Left lung (tissue), 10 donors: ENCODE data around the gene SCPEP1. TPM values are rescaled to one million over a fixed set of nuclear protein-coding genes. Genes with fewer than 3 reads are reported as not detected.

Experiments
- ATAC-seq: fragments of 200-7000 bp; cut with Tn5 transposase; one replicate; pipeline ENCODE4 v1.9.1; 2020; ENCODE audit warnings: moderate library complexity
- DNase-seq, 4 donors: peaks; one replicate each; pipeline ENCODE4 v3.0.0-alpha.2; 2013 to 2020
- H3K27ac ChIP-seq, 2 donors: fragments of 200-600 bp; sonication (generic) in 1 of 2; one replicate each; pipeline versions ENCODE4 v1.5.0 to v1.8.0; 2020 to 2021
- H3K27me3 ChIP-seq, 2 donors: fragments of 200-600 bp; sonication (generic) in 1 of 2; one replicate each; pipeline versions ENCODE4 v1.5.0 to v1.8.0; 2020 to 2021
- H3K36me3 ChIP-seq, 2 donors: fragments of 200-600 bp; sonication (generic) in 1 of 2; one replicate each; pipeline versions ENCODE4 v1.5.0 to v1.8.0; 2020 to 2021
- H3K4me1 ChIP-seq, 2 donors: fragments of 200-600 bp; one replicate each; pipeline ENCODE4 v1.8.0; 2021
- H3K4me3 ChIP-seq, 2 donors: fragments of 200-600 bp; sonication (generic) in 1 of 2; one replicate each; pipeline versions ENCODE4 v1.5.0 to v1.8.0; 2020 to 2021; ENCODE audit warnings: mild to moderate bottlenecking in 1 of 2
- H3K9me3 ChIP-seq, 2 donors: fragments of 200-600 bp; sonication (generic) in 1 of 2; one replicate each; pipeline versions ENCODE4 v1.5.0 to v1.8.0; 2020 to 2021
- CTCF ChIP-seq, 2 donors: fragments of 200-600 bp; sonication (generic) in 1 of 2; IDR thresholded peaks; one replicate each; pipeline versions ENCODE4 v1.5.0 to v1.8.0; 2021; ENCODE audit warnings: antibody characterized with exemption in 2 of 2
- intact Hi-C, 2 donors: fragments of 100-400 bp; cut with DNase I; formaldehyde crosslinking; loops; one replicate each; pipeline versions ENCODE4 v1.11.2 to v1.14.2; 2022
- polyA plus RNA-seq, 6 donors: library from polyadenylated mRNA; unstranded; fragments of 120-200 nt; gene quantifications; one replicate each; pipeline ENCODE4 v1.2.1, GENCODE V29; 2013; ENCODE audit not compliant: insufficient read length in 6 of 6
- total RNA-seq, 2 donors: library from RNA; stranded (reverse); fragmentation: NEBNext Ultra II Directional; extraction: Animal tissue kit (Norgen Biotek cat#: 25700); gene quantifications; one replicate each; pipeline ENCODE4 v1.2.1, GENCODE V29; 2021
- donor health status: DM: no; HTN: yes; CAD: no.
- donor health status: DM: no; HTN: no; CAD: no.

The SCPEP1 gene
- total and polyA plus RNA-seq, 8 donors = 52.1 to 120 (median 61.4) TPM

- H3K9me3 ChIP-seq = no peaks in the 10 kb centered on the region
- no peak overlapping the region for H3K27ac ChIP-seq
- H3K36me3 ChIP-seq = no peaks in the 10 kb centered on the region
- DNase-seq = no peak
- H3K27me3 ChIP-seq = peaks cover 0 to 45% of the 10 kb centered on the region in 2 donors
- ATAC-seq = no peak
- intact Hi-C loops = no loop called here
- H3K4me3 ChIP-seq = no peak overlapping the region
- peaks cover 0 to 11% of the 10 kb centered on the region in 2 donors for H3K4me1 ChIP-seq
- TF ChIP-seq CTCF (IDR thresholded peaks at IDR 0.05) = no peak
These were observed 59.5 kb downstream of the SCPEP1 start for GRCh38 chr17:57037411-57037810.

- ATAC-seq (no peak), DNase-seq (no peak)
- H3K36me3 ChIP-seq = no peaks in the 10 kb centered on the region
- no peak overlapping the region for H3K4me3 ChIP-seq
- no peak for TF ChIP-seq CTCF (IDR thresholded peaks at IDR 0.05)
- peaks cover 0 to 51% of the 10 kb centered on the region in 2 donors for H3K27me3 ChIP-seq
- intact Hi-C loops = no loop called here
- H3K9me3 ChIP-seq = no peaks in the 10 kb centered on the region
- H3K4me1 ChIP-seq = peaks cover 0 to 7% of the 10 kb centered on the region in 2 donors
- H3K27ac ChIP-seq = no peak overlapping the region
These were observed 60.6 kb downstream of the SCPEP1 start for GRCh38 chr17:57038486-57038885.

- Histone ChIP-seq H3K27ac (no peak overlapping the region), H3K9me3 (no peaks in the 10 kb centered on the region), H3K4me1 (peaks cover 6% of the 10 kb centered on the region in 2 donors), H3K4me3 (no peak overlapping the region), H3K36me3 (no peaks in the 10 kb centered on the region), H3K27me3 (peaks cover 10 to 72% of the 10 kb centered on the region in 2 donors)
- no peak for TF ChIP-seq CTCF (IDR thresholded peaks at IDR 0.05)
- ATAC-seq (no peak), DNase-seq (no peak)
- intact Hi-C loops = no loop called here
These were observed 62.6 kb downstream of the SCPEP1 start for GRCh38 chr17:57040571-57040970.

GRCh38 chr17:57043276-57043675 is 65.3 kb downstream of the SCPEP1 start:
- intact Hi-C loops = no loop called here
- H3K36me3 ChIP-seq = no peaks in the 10 kb centered on the region
- DNase-seq (no peak), ATAC-seq (no peak)
- no peaks in the 10 kb centered on the region for H3K9me3 ChIP-seq
- no peak overlapping the region for H3K4me3 ChIP-seq
- no peak overlapping the region for H3K27ac ChIP-seq
- TF ChIP-seq CTCF (IDR thresholded peaks at IDR 0.05) = no peak
- peaks cover 5 to 20% of the 10 kb centered on the region in 2 donors for H3K4me1 ChIP-seq
- H3K27me3 ChIP-seq = peaks cover 17 to 72% of the 10 kb centered on the region in 2 donors

GRCh38 chr17:57044976-57045867 is 67.3 kb downstream of the SCPEP1 start:
- intact Hi-C loops = no loop called here
- H3K4me3 ChIP-seq = peak overlapping the region; percentile 17 to 34
- H3K27ac ChIP-seq = no peak overlapping the region
- H3K27me3 ChIP-seq = peaks cover 17 to 63% of the 10 kb centered on the region in 2 donors
- no peak for TF ChIP-seq CTCF (IDR thresholded peaks at IDR 0.05)
- DNase-seq = no peak
- ATAC-seq = peak; percentile 33
- no peaks in the 10 kb centered on the region for H3K9me3 ChIP-seq
- H3K36me3 ChIP-seq = no peaks in the 10 kb centered on the region
- peaks cover 5 to 20% of the 10 kb centered on the region in 2 donors for H3K4me1 ChIP-seq
